Neural progenitor cell (in vitro differentiated cells): ENCODE measurements around the gene GPAM.

Source experiments
- EZH2 ChIP-seq: fragments of 200-600 bp; sonication (generic); IDR thresholded peaks from 2 replicates; pipeline ENCODE4 v1.6.1; 2017; ENCODE audit warnings: antibody characterized with exemption, mild to moderate bottlenecking, moderate library complexity
- EZH2phosphoT487 ChIP-seq: fragments of 200-600 bp; sonication (generic); IDR thresholded peaks from 2 replicates; pipeline ENCODE4 v1.6.1; 2017; ENCODE audit warnings: antibody characterized with exemption
- TF ChIP-seq, protein P1 (sequence below): fragments of 200-600 bp; sonication (generic); IDR thresholded peaks from 2 replicates; pipeline ENCODE4 v1.5.1; 2017; ENCODE audit warnings: antibody characterized with exemption, mild to moderate bottlenecking

DNA sequence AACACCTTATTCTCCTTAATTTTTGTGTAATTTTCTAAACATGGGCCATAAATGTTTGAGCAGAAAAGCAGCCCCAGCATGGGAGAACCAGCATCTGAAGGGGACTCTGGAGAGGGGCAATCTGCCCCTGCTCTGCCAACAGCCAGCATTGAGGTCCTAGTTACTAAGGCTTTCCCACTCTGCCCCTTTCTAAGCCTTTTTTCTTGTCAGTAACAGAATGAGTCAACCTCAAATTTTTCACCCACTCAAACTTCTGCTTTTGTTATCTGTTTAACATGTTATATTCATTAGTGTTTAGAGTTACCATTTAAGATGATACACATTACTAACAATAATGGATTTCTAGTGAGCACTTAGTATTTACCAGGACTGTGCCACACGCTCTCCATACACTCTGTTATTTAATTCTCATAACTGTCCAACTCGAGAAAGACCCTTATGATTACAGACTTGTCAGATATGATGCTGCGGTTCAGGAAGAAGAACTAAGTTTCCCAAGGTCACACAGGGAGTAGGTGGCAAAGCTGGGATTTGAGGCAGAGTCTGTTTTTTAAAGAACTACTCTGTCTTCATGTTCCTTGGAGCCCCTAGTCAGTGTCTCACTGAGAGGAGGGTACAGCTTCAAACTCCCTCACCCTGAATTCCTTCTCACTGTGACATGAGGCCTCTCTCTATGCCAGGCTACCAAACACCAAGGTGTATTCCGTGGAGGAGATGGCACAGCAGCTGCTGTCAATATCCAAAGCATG lies 19.9 kb upstream of the GPAM start:
- TF ChIP-seq, protein P1, sequence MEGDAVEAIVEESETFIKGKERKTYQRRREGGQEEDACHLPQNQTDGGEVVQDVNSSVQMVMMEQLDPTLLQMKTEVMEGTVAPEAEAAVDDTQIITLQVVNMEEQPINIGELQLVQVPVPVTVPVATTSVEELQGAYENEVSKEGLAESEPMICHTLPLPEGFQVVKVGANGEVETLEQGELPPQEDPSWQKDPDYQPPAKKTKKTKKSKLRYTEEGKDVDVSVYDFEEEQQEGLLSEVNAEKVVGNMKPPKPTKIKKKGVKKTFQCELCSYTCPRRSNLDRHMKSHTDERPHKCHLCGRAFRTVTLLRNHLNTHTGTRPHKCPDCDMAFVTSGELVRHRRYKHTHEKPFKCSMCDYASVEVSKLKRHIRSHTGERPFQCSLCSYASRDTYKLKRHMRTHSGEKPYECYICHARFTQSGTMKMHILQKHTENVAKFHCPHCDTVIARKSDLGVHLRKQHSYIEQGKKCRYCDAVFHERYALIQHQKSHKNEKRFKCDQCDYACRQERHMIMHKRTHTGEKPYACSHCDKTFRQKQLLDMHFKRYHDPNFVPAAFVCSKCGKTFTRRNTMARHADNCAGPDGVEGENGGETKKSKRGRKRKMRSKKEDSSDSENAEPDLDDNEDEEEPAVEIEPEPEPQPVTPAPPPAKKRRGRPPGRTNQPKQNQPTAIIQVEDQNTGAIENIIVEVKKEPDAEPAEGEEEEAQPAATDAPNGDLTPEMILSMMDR = no peak
- TF ChIP-seq EZH2 = no peak
- no peak for TF ChIP-seq EZH2phosphoT487
